ENCODE results near the gene IQSEC3. TPM values are rescaled to one million over a fixed set of nuclear protein-coding genes. Genes with fewer than 3 reads are reported as not detected.
A peak's percentile ranks its signal among the peaks of the same experiment; 100 is the strongest.

The IQSEC3 gene
- total and polyA plus RNA-seq, 2 of the 13 experiments (the other 11 are each of a cell fraction or from before 2014, with no cell fraction given): not detected

DNA sequence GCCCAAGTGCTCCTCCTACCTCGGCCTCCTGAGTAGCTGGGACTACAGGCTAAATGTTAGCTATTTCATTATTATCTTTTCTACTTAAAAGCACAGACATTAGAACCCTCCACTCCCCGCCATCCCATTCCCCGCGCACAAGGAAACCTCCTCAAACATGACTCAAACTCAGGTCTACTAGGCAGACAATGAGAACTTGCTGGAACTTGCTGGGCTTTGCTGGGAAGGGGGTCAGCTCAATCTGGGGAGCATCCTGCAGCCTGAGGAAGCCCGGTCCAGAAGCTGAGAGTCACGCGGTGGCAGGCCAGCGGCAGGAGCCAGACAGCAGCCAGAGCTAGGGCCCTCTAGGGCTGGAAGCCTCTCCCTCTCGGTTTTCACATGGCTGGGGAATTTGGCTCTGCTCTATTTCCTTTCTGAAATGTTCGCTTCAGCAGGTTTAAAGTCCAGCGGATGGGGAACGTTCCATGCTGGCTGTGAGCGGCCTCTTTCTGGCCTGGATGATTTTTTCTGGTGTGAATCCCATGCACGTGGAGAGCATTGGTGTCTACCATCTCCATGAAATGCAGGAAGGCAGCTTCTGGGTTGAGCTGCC lies 78.9 kb downstream of the IQSEC3 start (continued):
- no peak for TF ChIP-seq ZSCAN29 (CRISPR knock-in tag; conservative IDR thresholded peaks at IDR 0.05)
- TF ChIP-seq GLI4 (CRISPR knock-in tag; IDR thresholded peaks at IDR 0.05; ENCODE audit: borderline replicate concordance): no peak
- TF ChIP-seq, protein P1, sequence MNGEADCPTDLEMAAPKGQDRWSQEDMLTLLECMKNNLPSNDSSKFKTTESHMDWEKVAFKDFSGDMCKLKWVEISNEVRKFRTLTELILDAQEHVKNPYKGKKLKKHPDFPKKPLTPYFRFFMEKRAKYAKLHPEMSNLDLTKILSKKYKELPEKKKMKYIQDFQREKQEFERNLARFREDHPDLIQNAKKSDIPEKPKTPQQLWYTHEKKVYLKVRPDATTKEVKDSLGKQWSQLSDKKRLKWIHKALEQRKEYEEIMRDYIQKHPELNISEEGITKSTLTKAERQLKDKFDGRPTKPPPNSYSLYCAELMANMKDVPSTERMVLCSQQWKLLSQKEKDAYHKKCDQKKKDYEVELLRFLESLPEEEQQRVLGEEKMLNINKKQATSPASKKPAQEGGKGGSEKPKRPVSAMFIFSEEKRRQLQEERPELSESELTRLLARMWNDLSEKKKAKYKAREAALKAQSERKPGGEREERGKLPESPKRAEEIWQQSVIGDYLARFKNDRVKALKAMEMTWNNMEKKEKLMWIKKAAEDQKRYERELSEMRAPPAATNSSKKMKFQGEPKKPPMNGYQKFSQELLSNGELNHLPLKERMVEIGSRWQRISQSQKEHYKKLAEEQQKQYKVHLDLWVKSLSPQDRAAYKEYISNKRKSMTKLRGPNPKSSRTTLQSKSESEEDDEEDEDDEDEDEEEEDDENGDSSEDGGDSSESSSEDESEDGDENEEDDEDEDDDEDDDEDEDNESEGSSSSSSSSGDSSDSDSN (CRISPR knock-in tag; IDR thresholded peaks at IDR 0.05): peak; percentile 81
- no peak for TF ChIP-seq ZNF232 (CRISPR knock-in tag; IDR thresholded peaks at IDR 0.05; ENCODE audit: borderline replicate concordance)
- TF ChIP-seq KLF16 (CRISPR knock-in tag; IDR thresholded peaks at IDR 0.05): no peak
- TF ChIP-seq ZNF747 (CRISPR knock-in tag; IDR thresholded peaks at IDR 0.05; ENCODE audit: borderline replicate concordance): no peak
- TF ChIP-seq ZIK1 (CRISPR knock-in tag; IDR thresholded peaks at IDR 0.05; ENCODE audit: borderline replicate concordance, low read depth): no peak
- TF ChIP-seq FOSL1 (CRISPR knock-in tag; IDR thresholded peaks at IDR 0.05; ENCODE audit: borderline replicate concordance): no peak
- TF ChIP-seq, protein P2, sequence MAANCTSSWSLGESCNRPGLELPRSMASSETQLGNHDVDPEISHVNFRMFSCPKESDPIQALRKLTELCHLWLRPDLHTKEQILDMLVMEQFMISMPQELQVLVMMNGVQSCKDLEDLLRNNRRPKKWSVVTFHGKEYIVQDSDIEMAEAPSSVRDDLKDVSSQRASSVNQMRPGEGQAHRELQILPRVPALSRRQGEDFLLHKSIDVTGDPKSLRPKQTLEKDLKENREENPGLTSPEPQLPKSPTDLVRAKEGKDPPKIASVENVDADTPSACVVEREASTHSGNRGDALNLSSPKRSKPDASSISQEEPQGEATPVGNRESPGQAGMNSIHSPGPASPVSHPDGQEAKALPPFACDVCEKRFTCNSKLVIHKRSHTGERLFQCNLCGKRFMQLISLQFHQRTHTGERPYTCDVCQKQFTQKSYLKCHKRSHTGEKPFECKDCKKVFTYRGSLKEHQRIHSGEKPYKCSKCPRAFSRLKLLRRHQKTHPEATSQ (CRISPR knock-in tag; IDR thresholded peaks at IDR 0.05; ENCODE audit: borderline replicate concordance): no peak
- no peak for TF ChIP-seq ZNF274 (CRISPR knock-in tag; IDR thresholded peaks at IDR 0.05)
- TF ChIP-seq EHMT2 (IDR thresholded peaks at IDR 0.05; ENCODE audit: borderline replicate concordance, low read depth, low read length): 0 out of 2 replicates have a peak, but pooled peaks have one; percentile 26
- TF ChIP-seq PHF5A (CRISPR knock-in tag; IDR thresholded peaks at IDR 0.05; ENCODE audit: low read depth, unreplicated experiment): no peak
- TF ChIP-seq, protein P3, sequence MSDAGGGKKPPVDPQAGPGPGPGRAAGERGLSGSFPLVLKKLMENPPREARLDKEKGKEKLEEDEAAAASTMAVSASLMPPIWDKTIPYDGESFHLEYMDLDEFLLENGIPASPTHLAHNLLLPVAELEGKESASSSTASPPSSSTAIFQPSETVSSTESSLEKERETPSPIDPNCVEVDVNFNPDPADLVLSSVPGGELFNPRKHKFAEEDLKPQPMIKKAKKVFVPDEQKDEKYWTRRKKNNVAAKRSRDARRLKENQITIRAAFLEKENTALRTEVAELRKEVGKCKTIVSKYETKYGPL (CRISPR knock-in tag; IDR thresholded peaks at IDR 0.05): no peak
- peak; percentile 90 for TF ChIP-seq ZNF264 (CRISPR knock-in tag; IDR thresholded peaks at IDR 0.05)
- no peak for TF ChIP-seq SNAI1 (CRISPR knock-in tag; IDR thresholded peaks at IDR 0.05; ENCODE audit: borderline replicate concordance)
- no peak for TF ChIP-seq POGZ (CRISPR knock-in tag; IDR thresholded peaks at IDR 0.05)
- no peak for TF ChIP-seq ARNT (IDR thresholded peaks at IDR 0.05)
- TF ChIP-seq JUN (CRISPR knock-in tag; IDR thresholded peaks at IDR 0.05): no peak
- TF ChIP-seq IRF2 (CRISPR knock-in tag; IDR thresholded peaks at IDR 0.05): no peak
- TF ChIP-seq, protein P4, sequence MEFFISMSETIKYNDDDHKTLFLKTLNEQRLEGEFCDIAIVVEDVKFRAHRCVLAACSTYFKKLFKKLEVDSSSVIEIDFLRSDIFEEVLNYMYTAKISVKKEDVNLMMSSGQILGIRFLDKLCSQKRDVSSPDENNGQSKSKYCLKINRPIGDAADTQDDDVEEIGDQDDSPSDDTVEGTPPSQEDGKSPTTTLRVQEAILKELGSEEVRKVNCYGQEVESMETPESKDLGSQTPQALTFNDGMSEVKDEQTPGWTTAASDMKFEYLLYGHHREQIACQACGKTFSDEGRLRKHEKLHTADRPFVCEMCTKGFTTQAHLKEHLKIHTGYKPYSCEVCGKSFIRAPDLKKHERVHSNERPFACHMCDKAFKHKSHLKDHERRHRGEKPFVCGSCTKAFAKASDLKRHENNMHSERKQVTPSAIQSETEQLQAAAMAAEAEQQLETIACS (CRISPR knock-in tag; IDR thresholded peaks at IDR 0.05): no peak
- no peak for TF ChIP-seq TSC22D2 (CRISPR knock-in tag; IDR thresholded peaks at IDR 0.05; ENCODE audit: borderline replicate concordance)
- TF ChIP-seq ZFX (CRISPR knock-in tag; IDR thresholded peaks at IDR 0.05; ENCODE audit: low read depth): peak; percentile 22; the same call in 1 of the 2 replicates
- TF ChIP-seq CEBPG (CRISPR knock-in tag; IDR thresholded peaks at IDR 0.05): no peak
- no peak for TF ChIP-seq KDM2A (CRISPR knock-in tag; IDR thresholded peaks at IDR 0.05; ENCODE audit: borderline replicate concordance, low read depth)
- TF ChIP-seq CHD2 (IDR thresholded peaks at IDR 0.05; ENCODE audit: low read depth, low read length): no peak
- TF ChIP-seq ZC3H4 (CRISPR knock-in tag; IDR thresholded peaks at IDR 0.05; ENCODE audit: borderline replicate concordance): no peak
- TF ChIP-seq MIER2 (CRISPR knock-in tag; IDR thresholded peaks at IDR 0.05): no peak
